Adipocyte (in vitro differentiated cells): Measurements from ENCODE around the gene SORCS2.

Source experiments
- DNase-seq: peaks from one replicate; pipeline ENCODE4 v3.0.0-alpha.2; 2015; ENCODE audit warnings: low read depth
- H3K27me3 ChIP-seq: replicated peaks from 2 replicates; pipeline ENCODE4 v1.7.0; 2013; ENCODE audit warnings: mild to moderate bottlenecking, low read length, moderate library complexity; ENCODE audit not compliant: control insufficient read depth, insufficient read depth
- H3K36me3 ChIP-seq: 2 replicates; pipeline ENCODE4 v1.7.0; 2013; ENCODE audit warnings: low read length, mild to moderate bottlenecking, moderate library complexity; ENCODE audit not compliant: control insufficient read depth, insufficient read depth, severe bottlenecking
- H3K4me1 ChIP-seq: 2 replicates; pipeline ENCODE4 v1.7.0; 2013; ENCODE audit warnings: mild to moderate bottlenecking, low read length, moderate library complexity; ENCODE audit not compliant: control insufficient read depth, insufficient read depth
- H3K4me3 ChIP-seq: 2 replicates; pipeline ENCODE4 v1.7.0; 2013; ENCODE audit warnings: mild to moderate bottlenecking, low read length, moderate library complexity
- H3K9ac ChIP-seq: 2 replicates; pipeline ENCODE4 v1.7.0; 2013; ENCODE audit warnings: mild to moderate bottlenecking, low read length, moderate library complexity
- H3K9me3 ChIP-seq: 2 replicates; pipeline ENCODE4 v1.7.0; 2013; ENCODE audit warnings: mild to moderate bottlenecking, low read length, moderate library complexity; ENCODE audit not compliant: control insufficient read depth

SORCS2 gene

GRCh38 chr4:7187691-7188090 is 4.6 kb upstream of the SORCS2 start:
- peaks cover 2% of the 10 kb centered on the region for H3K4me1 ChIP-seq
- H3K27me3 ChIP-seq, result peaks cover 50% of the 10 kb centered on the region
- no peak for DNase-seq
- no peak overlapping the region for H3K9ac ChIP-seq
- no peaks in the 10 kb centered on the region for H3K36me3 ChIP-seq
- H3K4me3 ChIP-seq, result no peak overlapping the region
- H3K9me3 ChIP-seq, result no peaks in the 10 kb centered on the region

- Histone ChIP-seq H3K9ac (no peak overlapping the region), H3K4me3 (no peak overlapping the region), H3K9me3 (no peaks in the 10 kb centered on the region), H3K27me3 (peaks cover 50% of the 10 kb centered on the region), H3K36me3 (no peaks in the 10 kb centered on the region), H3K4me1 (peaks cover 14% of the 10 kb centered on the region)
- DNase-seq, result no peak
Observed at GRCh38 chr4:7189066-7189465, 3.3 kb upstream of the SORCS2 start.

- no peak overlapping the region for H3K9ac ChIP-seq
Observed at GRCh38 chr4:7189475-7190277, 2.7 kb upstream of the SORCS2 start.

DNA sequence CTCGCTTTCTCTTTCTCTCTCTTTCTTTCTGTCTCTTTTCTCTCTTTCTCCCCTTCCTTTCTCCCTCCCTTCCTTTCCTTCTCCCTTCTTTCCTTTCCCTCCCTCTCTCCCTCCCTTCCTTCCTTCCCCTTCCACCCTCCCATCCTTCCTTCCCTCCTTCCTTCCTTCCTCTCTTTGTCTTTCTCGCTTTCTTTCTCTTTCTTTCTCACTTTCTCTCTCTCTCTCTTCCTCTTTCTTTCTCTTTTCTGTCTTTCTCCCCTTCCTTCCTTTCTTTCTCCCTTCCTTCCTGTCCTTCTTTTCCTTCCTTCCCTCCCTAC is 2.1 kb upstream of the SORCS2 start:
- Histone ChIP-seq H3K9ac (no peak overlapping the region), H3K9me3 (no peaks in the 10 kb centered on the region), H3K4me3 (no peak overlapping the region), H3K27me3 (peaks cover 50% of the 10 kb centered on the region), H3K36me3 (no peaks in the 10 kb centered on the region), H3K4me1 (peaks cover 17% of the 10 kb centered on the region)
- DNase-seq, result no peak

More at GRCh38 chr4:7189475-7190277, 2.7 kb upstream of the SORCS2 start:
- H3K36me3 ChIP-seq, result no peaks in the 10 kb centered on the region
- H3K27me3 ChIP-seq, result peaks cover 50% of the 10 kb centered on the region
- peaks cover 17% of the 10 kb centered on the region for H3K4me1 ChIP-seq
- no peaks in the 10 kb centered on the region for H3K9me3 ChIP-seq
- no peak for DNase-seq
- H3K4me3 ChIP-seq, result no peak overlapping the region

DNA sequence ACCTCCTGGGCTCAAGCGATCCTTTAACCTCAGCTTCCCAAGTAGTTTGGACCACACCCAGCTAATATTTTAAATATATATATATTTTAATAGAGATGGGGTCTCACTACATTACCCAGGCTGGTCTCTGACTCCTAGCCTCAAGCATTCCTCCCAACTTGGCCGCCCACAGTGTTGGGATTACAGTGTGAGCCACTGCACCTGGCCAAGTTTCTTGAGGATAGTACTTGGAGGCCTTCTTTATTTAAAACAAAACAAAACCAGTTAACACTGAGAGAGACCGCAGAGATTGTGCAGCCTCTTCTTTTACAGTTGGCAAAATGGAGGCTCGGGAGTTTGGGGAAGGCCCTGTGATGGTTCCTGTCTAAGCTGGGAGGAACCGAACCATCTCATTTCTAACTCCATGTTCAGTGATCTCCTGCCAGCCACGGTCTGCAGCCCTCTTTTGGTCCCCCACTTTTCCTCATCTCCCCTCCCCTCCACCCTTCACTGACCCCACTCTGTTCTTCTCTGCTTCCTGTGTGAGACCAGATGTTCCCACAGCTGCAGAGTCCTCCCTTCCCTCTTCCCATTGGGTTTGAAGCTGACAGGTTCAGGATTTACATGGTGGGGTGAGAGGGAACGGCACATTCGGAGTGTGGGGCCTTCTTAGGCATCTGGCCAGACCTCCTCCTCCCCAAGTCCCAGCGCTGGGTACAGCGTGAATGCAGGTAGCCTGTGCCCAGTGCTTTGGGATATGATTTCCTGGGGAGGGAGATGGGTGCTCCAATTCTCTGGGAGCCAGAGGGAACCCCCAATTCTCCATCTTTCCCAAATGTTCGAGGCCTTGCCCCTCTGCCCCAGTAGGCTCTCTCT is 1.4 kb upstream of the SORCS2 start:
- Histone ChIP-seq H3K9ac (no peak overlapping the region), H3K9me3 (no peaks in the 10 kb centered on the region), H3K4me1 (peaks cover 17% of the 10 kb centered on the region), H3K4me3 (no peak overlapping the region), H3K36me3 (no peaks in the 10 kb centered on the region), H3K27me3 (peaks cover 50% of the 10 kb centered on the region)
- no peak for DNase-seq

GRCh38 chr4:7191546-7192251 is 639 bp upstream of the SORCS2 start:
- Histone ChIP-seq H3K9me3 (no peaks in the 10 kb centered on the region), H3K4me1 (peaks cover 17% of the 10 kb centered on the region), H3K27me3 (peaks cover 44% of the 10 kb centered on the region), H3K9ac (peak overlapping the region; percentile 48), H3K36me3 (no peaks in the 10 kb centered on the region), H3K4me3 (peak overlapping the region; percentile 50)
- no peak for DNase-seq

- Histone ChIP-seq H3K4me1 (peaks cover 17% of the 10 kb centered on the region), H3K36me3 (no peaks in the 10 kb centered on the region), H3K27me3 (peaks cover 29% of the 10 kb centered on the region), H3K9ac (peak overlapping the region; percentile 80), H3K9me3 (no peaks in the 10 kb centered on the region), H3K4me3 (peak overlapping the region; percentile 84)
- peak; percentile 52 for DNase-seq
Observed at GRCh38 chr4:7193030-7193958, 956 bp downstream of the SORCS2 start.

- H3K4me3 ChIP-seq, result no peak overlapping the region
- no peaks in the 10 kb centered on the region for H3K36me3 ChIP-seq
- peaks cover 17% of the 10 kb centered on the region for H3K27me3 ChIP-seq
- DNase-seq, result peak; percentile 51
- H3K9me3 ChIP-seq, result no peaks in the 10 kb centered on the region
- peak overlapping the region; percentile 80 for H3K9ac ChIP-seq
- H3K4me1 ChIP-seq, result peaks cover 17% of the 10 kb centered on the region
Observed at GRCh38 chr4:7194251-7195140, 2.2 kb downstream of the SORCS2 start.

- H3K4me1 ChIP-seq, result peaks cover 17% of the 10 kb centered on the region
- H3K36me3 ChIP-seq, result no peaks in the 10 kb centered on the region
- H3K9ac ChIP-seq, result no peak overlapping the region
- H3K27me3 ChIP-seq, result peaks cover 11% of the 10 kb centered on the region
- H3K4me3 ChIP-seq, result no peak overlapping the region
- H3K9me3 ChIP-seq, result no peaks in the 10 kb centered on the region
- DNase-seq, result no peak
Observed at GRCh38 chr4:7195141-7195515, 2.8 kb downstream of the SORCS2 start.
